Transverse colon (tissue), 3 donors: ENCODE measurements around the gene UBALD2.

Experiments used
- CTCF ChIP-seq, 5 experiments: fragments of 200-600 bp in 3 of 5; fragments of 450-650 bp in 2 of 5; sonication (generic) in 3 of 5; IDR thresholded peaks; 1 replicate in 2 of 5; 2 replicates in 3 of 5; pipeline ENCODE4 v1.5.1; 2016 to 2017; ENCODE audit warnings: antibody characterized with exemption in 5 of 5, inconsistent platforms in 3 of 5, mild to moderate bottlenecking in 2 of 5, moderate library complexity in 1 of 5
- EP300 ChIP-seq: sonication (generic); formaldehyde crosslinking; IDR thresholded peaks from one replicate; pipeline ENCODE4 v1.6.1; 2017; ENCODE audit warnings: antibody characterized with exemption, low read depth

GRCh38 chr17:76278952-76279741 lies 14.0 kb downstream of the UBALD2 start:
- TF ChIP-seq CTCF (IDR thresholded peaks at IDR 0.05) (peak; percentile 95 to 98 (median 98)), EP300 (no peak)
